ENCODE data around the gene AMOTL2.

AMOTL2 gene

GRCh38 chr3:134353171-134353825 is 20.9 kb downstream of the AMOTL2 start:
- Histone ChIP-seq H3K4me3 (ENCODE audit: low read length) (no peak overlapping the region), H3K4me1 (ENCODE audit: control insufficient read depth, insufficient read depth, low read length) (peaks cover 23% of the 10 kb centered on the region), H3K27me3 (ENCODE audit: control insufficient read depth, insufficient read depth, low read length) (no peaks in the 10 kb centered on the region), H3K27ac (ENCODE audit: low read depth, low read length) (peak overlapping the region; percentile 16), H3K9ac (ENCODE audit: low read length) (no peak overlapping the region), H3K36me3 (ENCODE audit: control insufficient read depth, insufficient read depth, low read length) (peaks cover 21% of the 10 kb centered on the region)

- no peaks in the 10 kb centered on the region for H3K27me3 ChIP-seq (ENCODE audit: control insufficient read depth, insufficient read depth, low read length)
- peaks cover 12% of the 10 kb centered on the region for H3K4me1 ChIP-seq (ENCODE audit: control insufficient read depth, insufficient read depth, low read length)
- peak overlapping the region; percentile 56 for H3K27ac ChIP-seq (ENCODE audit: low read depth, low read length)
- H3K9ac ChIP-seq (ENCODE audit: low read length): no peak overlapping the region
- no peak overlapping the region for H3K4me3 ChIP-seq (ENCODE audit: low read length)
- peaks cover 15% of the 10 kb centered on the region for H3K36me3 ChIP-seq (ENCODE audit: control insufficient read depth, insufficient read depth, low read length)
Observed at GRCh38 chr3:134352031-134352671, 22.1 kb downstream of the AMOTL2 start.

GRCh38 chr3:134351427-134351826 is 22.8 kb downstream of the AMOTL2 start:
- Histone ChIP-seq H3K4me1 (ENCODE audit: control insufficient read depth, insufficient read depth, low read length) (peaks cover 8% of the 10 kb centered on the region), H3K4me3 (ENCODE audit: low read length) (no peak overlapping the region), H3K36me3 (ENCODE audit: control insufficient read depth, insufficient read depth, low read length) (peaks cover 8% of the 10 kb centered on the region), H3K27me3 (ENCODE audit: control insufficient read depth, insufficient read depth, low read length) (no peaks in the 10 kb centered on the region), H3K9ac (ENCODE audit: low read length) (no peak overlapping the region), H3K27ac (ENCODE audit: low read depth, low read length) (peak overlapping the region; percentile 38)

GRCh38 chr3:134350861-134351311 is 23.4 kb downstream of the AMOTL2 start:
- Histone ChIP-seq H3K4me1 (ENCODE audit: control insufficient read depth, insufficient read depth, low read length) (peaks cover 8% of the 10 kb centered on the region), H3K27ac (ENCODE audit: low read depth, low read length) (peak overlapping the region; percentile 38), H3K27me3 (ENCODE audit: control insufficient read depth, insufficient read depth, low read length) (no peaks in the 10 kb centered on the region), H3K36me3 (ENCODE audit: control insufficient read depth, insufficient read depth, low read length) (peaks cover 8% of the 10 kb centered on the region), H3K4me3 (ENCODE audit: low read length) (no peak overlapping the region), H3K9ac (ENCODE audit: low read length) (no peak overlapping the region)

- Histone ChIP-seq H3K27ac (ENCODE audit: low read depth, low read length) (no peak overlapping the region), H3K27me3 (ENCODE audit: control insufficient read depth, insufficient read depth, low read length) (no peaks in the 10 kb centered on the region), H3K4me3 (ENCODE audit: low read length) (no peak overlapping the region), H3K9ac (ENCODE audit: low read length) (no peak overlapping the region), H3K4me1 (ENCODE audit: control insufficient read depth, insufficient read depth, low read length) (peaks cover 8% of the 10 kb centered on the region), H3K36me3 (ENCODE audit: control insufficient read depth, insufficient read depth, low read length) (peaks cover 8% of the 10 kb centered on the region)
Observed at GRCh38 chr3:134350266-134350665, 24.0 kb downstream of the AMOTL2 start.

- peaks cover 8% of the 10 kb centered on the region for H3K4me1 ChIP-seq (ENCODE audit: control insufficient read depth, insufficient read depth, low read length)
- H3K36me3 ChIP-seq (ENCODE audit: control insufficient read depth, insufficient read depth, low read length): no peaks in the 10 kb centered on the region
- no peak overlapping the region for H3K27ac ChIP-seq (ENCODE audit: low read depth, low read length)
- no peak overlapping the region for H3K9ac ChIP-seq (ENCODE audit: low read length)
- no peak overlapping the region for H3K4me3 ChIP-seq (ENCODE audit: low read length)
- H3K27me3 ChIP-seq (ENCODE audit: control insufficient read depth, insufficient read depth, low read length): no peaks in the 10 kb centered on the region
Observed at GRCh38 chr3:134348524-134348923, 25.7 kb downstream of the AMOTL2 start.

- Histone ChIP-seq H3K4me3 (ENCODE audit: low read length) (no peak overlapping the region), H3K27me3 (ENCODE audit: control insufficient read depth, insufficient read depth, low read length) (no peaks in the 10 kb centered on the region), H3K27ac (ENCODE audit: low read depth, low read length) (no peak overlapping the region), H3K4me1 (ENCODE audit: control insufficient read depth, insufficient read depth, low read length) (peaks cover 8% of the 10 kb centered on the region), H3K36me3 (ENCODE audit: control insufficient read depth, insufficient read depth, low read length) (no peaks in the 10 kb centered on the region), H3K9ac (ENCODE audit: low read length) (no peak overlapping the region)
Observed at GRCh38 chr3:134347551-134347950, 26.7 kb downstream of the AMOTL2 start.

- no peak overlapping the region for H3K4me3 ChIP-seq (ENCODE audit: low read length)
- H3K27ac ChIP-seq (ENCODE audit: low read depth, low read length): no peak overlapping the region
Observed at GRCh38 chr3:134346744-134347143, 27.5 kb downstream of the AMOTL2 start.

GRCh38 chr3:134345202-134345601 is 29.0 kb downstream of the AMOTL2 start:
- Histone ChIP-seq H3K27me3 (ENCODE audit: control insufficient read depth, insufficient read depth, low read length) (no peaks in the 10 kb centered on the region), H3K4me1 (ENCODE audit: control insufficient read depth, insufficient read depth, low read length) (no peaks in the 10 kb centered on the region), H3K9ac (ENCODE audit: low read length) (no peak overlapping the region), H3K27ac (ENCODE audit: low read depth, low read length) (no peak overlapping the region), H3K4me3 (ENCODE audit: low read length) (no peak overlapping the region), H3K36me3 (ENCODE audit: control insufficient read depth, insufficient read depth, low read length) (no peaks in the 10 kb centered on the region)

More at GRCh38 chr3:134346744-134347143, 27.5 kb downstream of the AMOTL2 start:
- Histone ChIP-seq H3K36me3 (ENCODE audit: control insufficient read depth, insufficient read depth, low read length) (no peaks in the 10 kb centered on the region), H3K4me1 (ENCODE audit: control insufficient read depth, insufficient read depth, low read length) (peaks cover under 1% of the 10 kb centered on the region), H3K27me3 (ENCODE audit: control insufficient read depth, insufficient read depth, low read length) (no peaks in the 10 kb centered on the region), H3K9ac (ENCODE audit: low read length) (no peak overlapping the region)

- no peak overlapping the region for H3K4me3 ChIP-seq (ENCODE audit: low read length)
- no peak overlapping the region for H3K9ac ChIP-seq (ENCODE audit: low read length)
- no peaks in the 10 kb centered on the region for H3K4me1 ChIP-seq (ENCODE audit: control insufficient read depth, insufficient read depth, low read length)
- H3K27me3 ChIP-seq (ENCODE audit: control insufficient read depth, insufficient read depth, low read length): no peaks in the 10 kb centered on the region
- H3K27ac ChIP-seq (ENCODE audit: low read depth, low read length): no peak overlapping the region
- no peaks in the 10 kb centered on the region for H3K36me3 ChIP-seq (ENCODE audit: control insufficient read depth, insufficient read depth, low read length)
Observed at GRCh38 chr3:134344560-134344959, 29.7 kb downstream of the AMOTL2 start.

- H3K27me3 ChIP-seq (ENCODE audit: control insufficient read depth, insufficient read depth, low read length): no peaks in the 10 kb centered on the region
- no peaks in the 10 kb centered on the region for H3K4me1 ChIP-seq (ENCODE audit: control insufficient read depth, insufficient read depth, low read length)
- H3K27ac ChIP-seq (ENCODE audit: low read depth, low read length): no peak overlapping the region
- no peak overlapping the region for H3K4me3 ChIP-seq (ENCODE audit: low read length)
- no peaks in the 10 kb centered on the region for H3K36me3 ChIP-seq (ENCODE audit: control insufficient read depth, insufficient read depth, low read length)
- H3K9ac ChIP-seq (ENCODE audit: low read length): no peak overlapping the region
Observed at GRCh38 chr3:134342259-134342658, 32.0 kb downstream of the AMOTL2 start.

- H3K9ac ChIP-seq (ENCODE audit: low read length): no peak overlapping the region
- H3K27ac ChIP-seq (ENCODE audit: low read depth, low read length): no peak overlapping the region
- no peaks in the 10 kb centered on the region for H3K27me3 ChIP-seq (ENCODE audit: control insufficient read depth, insufficient read depth, low read length)
- no peaks in the 10 kb centered on the region for H3K36me3 ChIP-seq (ENCODE audit: control insufficient read depth, insufficient read depth, low read length)
- peaks cover 4% of the 10 kb centered on the region for H3K4me1 ChIP-seq (ENCODE audit: control insufficient read depth, insufficient read depth, low read length)
- H3K4me3 ChIP-seq (ENCODE audit: low read length): no peak overlapping the region
Observed at GRCh38 chr3:134341389-134341788, 32.9 kb downstream of the AMOTL2 start.

- no peak overlapping the region for H3K4me3 ChIP-seq (ENCODE audit: low read length)
- H3K9ac ChIP-seq (ENCODE audit: low read length): no peak overlapping the region
- H3K27ac ChIP-seq (ENCODE audit: low read depth, low read length): no peak overlapping the region
- peaks cover 4% of the 10 kb centered on the region for H3K4me1 ChIP-seq (ENCODE audit: control insufficient read depth, insufficient read depth, low read length)
- H3K36me3 ChIP-seq (ENCODE audit: control insufficient read depth, insufficient read depth, low read length): no peaks in the 10 kb centered on the region
- no peaks in the 10 kb centered on the region for H3K27me3 ChIP-seq (ENCODE audit: control insufficient read depth, insufficient read depth, low read length)
Observed at GRCh38 chr3:134340982-134341365, 33.3 kb downstream of the AMOTL2 start.

All from rectal smooth muscle tissue (tissue), 1 donor.